OCI-LY3 (cell line): Measurements from ENCODE around the gene BCOR.

ENCODE experiments used
- EZH2phosphoT487 ChIP-seq: fragments of 200-600 bp; shearing (Covaris generic); IDR thresholded peaks from 2 replicates; pipeline ENCODE4 v1.6.1; 2018; ENCODE audit warnings: antibody characterized with exemption, mixed run types, low read depth
- TF ChIP-seq, protein P1 (sequence below): fragments of 200-600, 300-600 bp; sonication (generic); IDR thresholded peaks from 2 replicates; pipeline ENCODE4 v1.5.1; 2014; ENCODE audit warnings: antibody characterized with exemption, low read length, low read depth

DNA sequence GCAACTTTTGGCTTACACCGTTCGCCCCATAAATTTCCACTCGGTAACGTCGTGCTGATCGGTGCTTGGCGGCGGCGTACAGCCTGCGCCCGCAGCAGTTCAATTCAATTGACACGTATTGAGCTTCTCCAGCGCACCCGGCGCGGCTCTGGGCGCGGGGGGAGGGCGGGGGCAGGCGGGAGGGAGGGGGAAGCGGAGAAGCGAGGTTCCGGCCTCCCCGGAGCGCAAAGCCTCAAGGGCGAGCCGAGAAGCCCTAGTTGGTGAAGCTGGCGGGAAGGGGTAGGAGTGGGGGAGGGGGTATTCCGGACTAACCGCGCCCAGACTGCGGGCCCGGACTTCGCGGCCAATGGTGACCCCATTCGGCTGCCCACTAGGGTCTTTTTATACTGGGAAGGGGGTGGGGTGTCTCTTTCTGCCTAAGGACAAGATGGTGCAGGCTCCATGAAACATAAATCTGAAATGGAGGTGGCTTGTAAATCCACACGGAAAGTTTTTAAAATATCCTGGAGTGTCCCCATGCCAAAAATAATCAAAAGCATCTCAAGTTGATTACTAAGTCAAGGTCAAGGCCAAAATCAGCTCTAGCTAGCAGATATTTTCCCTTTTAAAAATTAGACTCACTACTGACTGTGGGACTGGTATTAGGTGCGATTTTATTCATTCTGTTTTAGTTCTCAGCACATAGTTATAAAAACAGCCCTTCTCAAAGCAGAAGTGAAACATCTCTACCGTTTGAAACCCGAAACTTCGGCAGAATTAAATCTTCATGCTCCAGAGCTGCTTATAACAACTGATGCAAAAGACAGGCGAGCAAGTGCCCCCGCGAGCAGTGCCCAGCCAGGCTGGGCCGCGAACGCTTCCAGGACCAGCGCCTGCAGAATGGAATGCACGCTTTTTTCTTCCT, 1.5 kb upstream of the BCOR start:
- TF ChIP-seq, protein P1, sequence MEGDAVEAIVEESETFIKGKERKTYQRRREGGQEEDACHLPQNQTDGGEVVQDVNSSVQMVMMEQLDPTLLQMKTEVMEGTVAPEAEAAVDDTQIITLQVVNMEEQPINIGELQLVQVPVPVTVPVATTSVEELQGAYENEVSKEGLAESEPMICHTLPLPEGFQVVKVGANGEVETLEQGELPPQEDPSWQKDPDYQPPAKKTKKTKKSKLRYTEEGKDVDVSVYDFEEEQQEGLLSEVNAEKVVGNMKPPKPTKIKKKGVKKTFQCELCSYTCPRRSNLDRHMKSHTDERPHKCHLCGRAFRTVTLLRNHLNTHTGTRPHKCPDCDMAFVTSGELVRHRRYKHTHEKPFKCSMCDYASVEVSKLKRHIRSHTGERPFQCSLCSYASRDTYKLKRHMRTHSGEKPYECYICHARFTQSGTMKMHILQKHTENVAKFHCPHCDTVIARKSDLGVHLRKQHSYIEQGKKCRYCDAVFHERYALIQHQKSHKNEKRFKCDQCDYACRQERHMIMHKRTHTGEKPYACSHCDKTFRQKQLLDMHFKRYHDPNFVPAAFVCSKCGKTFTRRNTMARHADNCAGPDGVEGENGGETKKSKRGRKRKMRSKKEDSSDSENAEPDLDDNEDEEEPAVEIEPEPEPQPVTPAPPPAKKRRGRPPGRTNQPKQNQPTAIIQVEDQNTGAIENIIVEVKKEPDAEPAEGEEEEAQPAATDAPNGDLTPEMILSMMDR, result no peak
- TF ChIP-seq EZH2phosphoT487, result no peak
